PC-3 (cell line): ENCODE data around the gene NEUROG3. TPM values are rescaled to one million over a fixed set of nuclear protein-coding genes. Genes with fewer than 3 reads are reported as not detected.

Experiments used
- ATAC-seq: fragments of 200-7000 bp; cut with Tn5 transposase; 2 replicates; pipeline ENCODE4 v1.9.1; 2020; ENCODE audit warnings: mild to moderate bottlenecking, moderate library complexity
- BruUV-seq: library from RNA; stranded (reverse); fragments of 400-500 nt; replicated peaks from 2 replicates; lab custom pipeline; 2021; lab: Mats Ljungman, UMichigan
- CTCF ChIA-PET: fragments of 300-600 bp; sonication (Branson Sonifier 250); formaldehyde crosslinking; loops from one replicate; lab custom pipeline; 2022; ENCODE audit warnings: antibody characterized with exemption; lab: Charles Lee
- POLR2A ChIA-PET: fragments of 300-600 bp; sonication (Branson Sonifier 250); formaldehyde crosslinking; loops from one replicate; lab custom pipeline; 2022; ENCODE audit warnings: antibody characterized with exemption; ENCODE audit not compliant: unreplicated experiment; lab: Charles Lee
- DNase-seq: peaks from one replicate; pipeline ENCODE4 v3.0.0-alpha.2; 2015
- H2AFZ ChIP-seq: fragments of 300-600 bp; sonication (generic); 2 replicates; pipeline ENCODE4 v1.6.0; 2016; ENCODE audit warnings: antibody characterized with exemption, low read length
- H3F3A ChIP-seq: fragments of 300-600 bp; sonication (generic); one replicate; pipeline ENCODE4 v1.6.0; 2017; ENCODE audit warnings: antibody characterized with exemption, low read length, control low read depth, mild to moderate bottlenecking; ENCODE audit not compliant: unreplicated experiment
- H3K27ac ChIP-seq: fragments of 300-600 bp; sonication (generic); 2 replicates; pipeline ENCODE4 v1.5.1; 2016; ENCODE audit warnings: mild to moderate bottlenecking, low read length
- H3K27me3 ChIP-seq: fragments of 300-600 bp; sonication (generic); 2 replicates; pipeline ENCODE4 v1.6.1; 2016; ENCODE audit warnings: low read length, mixed read lengths
- H3K36me3 ChIP-seq: fragments of 300-600 bp; sonication (generic); 2 replicates; pipeline ENCODE4 v1.6.1; 2016; ENCODE audit warnings: low read depth, mixed run types, low read length, mixed read lengths
- H3K4me1 ChIP-seq: fragments of 300-600 bp; sonication (generic); 2 replicates; pipeline ENCODE4 v1.5.1; 2016; ENCODE audit warnings: low read length; ENCODE audit not compliant: insufficient read depth
- H3K4me2 ChIP-seq: fragments of 300-600 bp; sonication (generic); 2 replicates; pipeline ENCODE4 v1.6.0; 2016; ENCODE audit warnings: low read length
- H3K4me3 ChIP-seq: fragments of 300-600 bp; sonication (generic); 2 replicates; pipeline ENCODE4 v1.5.1; 2016; ENCODE audit warnings: mild to moderate bottlenecking, low read length, mixed read lengths
- H3K79me2 ChIP-seq: fragments of 300-600 bp; sonication (generic); 2 replicates; pipeline ENCODE4 v1.6.1; 2017; ENCODE audit warnings: low read length, mixed read lengths
- H3K9ac ChIP-seq: fragments of 300-600 bp; sonication (generic); 2 replicates; pipeline ENCODE4 v1.6.0; 2016; ENCODE audit warnings: mild to moderate bottlenecking, low read length
- H3K9me2 ChIP-seq: fragments of 300-600 bp; sonication (generic); replicated peaks from 2 replicates; pipeline ENCODE4 v1.6.1; 2016; ENCODE audit warnings: mixed run types, low read length, mixed read lengths
- H3K9me3 ChIP-seq: fragments of 300-600 bp; sonication (generic); 2 replicates; pipeline ENCODE4 v1.6.1; 2016; ENCODE audit warnings: low read length, mixed read lengths
- H4K20me1 ChIP-seq: fragments of 300-600 bp; sonication (generic); 2 replicates; pipeline ENCODE4 v1.6.1; 2016; ENCODE audit warnings: low read length, mixed read lengths
- CTCF ChIP-seq: fragments of 300-600 bp; sonication (generic); conservative IDR thresholded peaks from 2 replicates; pipeline ENCODE4 v1.5.1; 2017; ENCODE audit warnings: antibody characterized with exemption, low read depth, mild to moderate bottlenecking, low read length
- EZH2 ChIP-seq: fragments of 300-600 bp; sonication (generic); IDR thresholded peaks from one replicate; pipeline ENCODE4 v1.6.1; 2017; ENCODE audit warnings: antibody characterized with exemption, mild to moderate bottlenecking, low read length; ENCODE audit not compliant: unreplicated experiment
- EZH2phosphoT487 ChIP-seq: fragments of 300-600 bp; sonication (generic); IDR thresholded peaks from 2 replicates; pipeline ENCODE4 v1.6.1; 2018; ENCODE audit warnings: mild to moderate bottlenecking, antibody characterized with exemption, low read length, borderline replicate concordance
- intact Hi-C: fragments of 100-400 bp; cut with micrococcal nuclease; formaldehyde crosslinking; loops from 2 replicates; pipeline ENCODE4 v1.9.0; 2023
- total RNA-seq: library from RNA; depleted of rRNA; stranded (reverse); fragments of >200 nt; gene quantifications from 2 replicates; pipeline ENCODE4 v1.2.3, GENCODE V29; 2014

NEUROG3 gene
- total RNA-seq, 1 experiment from 2014 or later, result not detected

- Histone ChIP-seq H3K4me2 (no peak overlapping the region), H3K4me1 (no peaks in the 10 kb centered on the region), H4K20me1 (no peaks in the 10 kb centered on the region), H2AFZ (no peak overlapping the region), H3K4me3 (no peak overlapping the region), H3K27ac (no peak overlapping the region), H3K9me3 (no peaks in the 10 kb centered on the region), H3K79me2 (no peaks in the 10 kb centered on the region), H3K27me3 (peaks cover 96% of the 10 kb centered on the region), H3K9ac (no peak overlapping the region), H3K9me2 (no peaks in the 10 kb centered on the region), H3K36me3 (no peaks in the 10 kb centered on the region), H3F3A (no peaks in the 10 kb centered on the region)
- BruUV-seq, result no TSS peak
- TF ChIP-seq CTCF, result no peak
- no peak for TF ChIP-seq EZH2phosphoT487
- no peak for TF ChIP-seq EZH2
- ChIA-PET CTCF (interaction anchor here (0.5 kb wide), 1 partner anchor 33 kb away, joined by 5 read pairs; no protein-coding TSS in a partner anchor), POLR2A (no interaction called here)
- ATAC-seq (no peak), DNase-seq (no peak)
- intact Hi-C loops, result no loop called here
Observed at GRCh38 chr10:69580435-69580834, 7.2 kb upstream of the NEUROG3 start.

GRCh38 chr10:69579464-69580060 is 6.3 kb upstream of the NEUROG3 start:
- ATAC-seq, result no peak
- no peak overlapping the region for H3K4me2 ChIP-seq
- no peaks in the 10 kb centered on the region for H3K36me3 ChIP-seq
- DNase-seq, result no peak
- no peak overlapping the region for H3K27ac ChIP-seq
- BruUV-seq, result no TSS peak
- no peak for TF ChIP-seq CTCF
- H3K9ac ChIP-seq, result no peak overlapping the region
- H3K79me2 ChIP-seq, result no peaks in the 10 kb centered on the region
- H3K9me2 ChIP-seq, result no peaks in the 10 kb centered on the region
- no peak overlapping the region for H3K4me3 ChIP-seq
- H2AFZ ChIP-seq, result no peak overlapping the region
- no peaks in the 10 kb centered on the region for H3K9me3 ChIP-seq
- ChIA-PET POLR2A (no interaction called here), CTCF (no interaction called here)
- no peaks in the 10 kb centered on the region for H4K20me1 ChIP-seq
- no peaks in the 10 kb centered on the region for H3F3A ChIP-seq
- H3K27me3 ChIP-seq, result peaks cover 97% of the 10 kb centered on the region
- intact Hi-C loops, result no loop called here
- no peaks in the 10 kb centered on the region for H3K4me1 ChIP-seq

GRCh38 chr10:69578508-69578991 is 5.3 kb upstream of the NEUROG3 start:
- POLR2A ChIA-PET, result no interaction called here
- CTCF ChIA-PET, result no interaction called here
- H3K27me3 ChIP-seq, result peaks cover 97% of the 10 kb centered on the region
- H3K36me3 ChIP-seq, result no peaks in the 10 kb centered on the region
- no peak overlapping the region for H3K4me3 ChIP-seq
- H3K4me1 ChIP-seq, result no peaks in the 10 kb centered on the region
- no peak overlapping the region for H3K4me2 ChIP-seq
- H2AFZ ChIP-seq, result no peak overlapping the region
- H3K27ac ChIP-seq, result no peak overlapping the region
- no peaks in the 10 kb centered on the region for H3F3A ChIP-seq
- no peak overlapping the region for H3K9ac ChIP-seq
- no peaks in the 10 kb centered on the region for H3K9me3 ChIP-seq
- DNase-seq (no peak), ATAC-seq (no peak)
- intact Hi-C loops, result no loop called here
- peak; percentile 57; the same call in 1 of the 2 replicates for TF ChIP-seq EZH2phosphoT487
- no peak for TF ChIP-seq CTCF
- TF ChIP-seq EZH2, result no peak
- BruUV-seq, result no TSS peak
- no peaks in the 10 kb centered on the region for H4K20me1 ChIP-seq
- no peaks in the 10 kb centered on the region for H3K9me2 ChIP-seq
- no peaks in the 10 kb centered on the region for H3K79me2 ChIP-seq
